Measurements from ENCODE around the gene FAM114A2.

- no peak for TF ChIP-seq REST (IDR thresholded peaks at IDR 0.05; ENCODE audit: low read depth)
- no peak for TF ChIP-seq CTCF (IDR thresholded peaks at IDR 0.05 in 2 of 3, conservative IDR thresholded peaks at IDR 0.05 in 1 of 3; ENCODE audit: borderline replicate concordance in 1 of 3, insufficient read depth in 1 of 3, low read depth in 2 of 3, low read length in 2 of 3)
- peak; percentile 60; the same call in 1 of the 2 replicates for TF ChIP-seq EGR1 (IDR thresholded peaks at IDR 0.05; ENCODE audit: low read depth)
- TF ChIP-seq POLR2AphosphoS5 (IDR thresholded peaks at IDR 0.05; ENCODE audit: low read depth, low read length) = peak; percentile 94
- TF ChIP-seq RAD21 (IDR thresholded peaks at IDR 0.05; ENCODE audit: low read depth) = no peak
- peak; percentile 66 for TF ChIP-seq ZBTB33 (IDR thresholded peaks at IDR 0.05; ENCODE audit: extremely low read depth, insufficient replicate concordance, low read length)
- TF ChIP-seq POLR2A (IDR thresholded peaks at IDR 0.05; ENCODE audit: borderline replicate concordance, extremely low read depth, insufficient read depth, insufficient read length) = peak; percentile 93
- TF ChIP-seq MAX (IDR thresholded peaks at IDR 0.05) = peak; percentile 95
These were observed at the start of gene FAM114A2, which contains the start of gene MFAP3 for GRCh38 chr5:154038707-154039457.
